ENCODE measurements around the gene MRPL1.
"Not testable (repeated sequence)": the region's sequence is repeated elsewhere in the genome, so short reads cannot be mapped to it uniquely, and the experiment has no call there.

The MRPL1 gene

GRCh38 chr4:77833126-77833724 lies 29.4 kb upstream of the MRPL1 start:
- no peak for DNase-seq
- H3K4me1 Mint-ChIP-seq (ENCODE audit: low read depth), result peaks cover 14% of the 10 kb centered on the region
- no peaks in the 10 kb centered on the region for H3K9me3 Mint-ChIP-seq
- H3K36me3 Mint-ChIP-seq (ENCODE audit: low read depth), result no peaks in the 10 kb centered on the region
- no peak overlapping the region for H3K4me3 Mint-ChIP-seq
- no peaks in the 10 kb centered on the region for H3K27me3 Mint-ChIP-seq
- H3K27ac Mint-ChIP-seq, result no peak overlapping the region

- H3K27ac Mint-ChIP-seq, result no peak overlapping the region
- H3K4me3 Mint-ChIP-seq, result no peak overlapping the region
- no peak for DNase-seq
These were observed 28.2 kb upstream of the MRPL1 start for GRCh38 chr4:77834403-77834802.

GRCh38 chr4:77843628-77844027 lies 19.0 kb upstream of the MRPL1 start:
- no peak for DNase-seq
- Mint-ChIP-seq H3K36me3 (ENCODE audit: low read depth) (no peaks in the 10 kb centered on the region), H3K4me3 (no peak overlapping the region), H3K27me3 (no peaks in the 10 kb centered on the region), H3K27ac (peak overlapping the region; percentile 80), H3K9me3 (peaks cover 2% of the 10 kb centered on the region), H3K4me1 (ENCODE audit: low read depth) (peaks cover 28% of the 10 kb centered on the region)

More at GRCh38 chr4:77834403-77834802, 28.2 kb upstream of the MRPL1 start:
- no peaks in the 10 kb centered on the region for H3K9me3 Mint-ChIP-seq
- H3K4me1 Mint-ChIP-seq (ENCODE audit: low read depth), result peaks cover 10% of the 10 kb centered on the region
- H3K36me3 Mint-ChIP-seq (ENCODE audit: low read depth), result no peaks in the 10 kb centered on the region
- H3K27me3 Mint-ChIP-seq, result no peaks in the 10 kb centered on the region

GRCh38 chr4:77844363-77844762 lies 18.3 kb upstream of the MRPL1 start:
- Mint-ChIP-seq H3K27me3 (no peaks in the 10 kb centered on the region), H3K4me3 (no peak overlapping the region), H3K27ac (peak overlapping the region; percentile 80), H3K9me3 (peaks cover 2% of the 10 kb centered on the region), H3K4me1 (ENCODE audit: low read depth) (peaks cover 28% of the 10 kb centered on the region), H3K36me3 (ENCODE audit: low read depth) (no peaks in the 10 kb centered on the region)
- no peak for DNase-seq

- H3K36me3 Mint-ChIP-seq (ENCODE audit: low read depth), result no peaks in the 10 kb centered on the region
- peaks cover 28% of the 10 kb centered on the region for H3K4me1 Mint-ChIP-seq (ENCODE audit: low read depth)
- H3K4me3 Mint-ChIP-seq, result peak overlapping the region; percentile 20
- no peaks in the 10 kb centered on the region for H3K27me3 Mint-ChIP-seq
- DNase-seq, result no peak
- H3K9me3 Mint-ChIP-seq, result peaks cover 2% of the 10 kb centered on the region
- peak overlapping the region; percentile 73 for H3K27ac Mint-ChIP-seq
These were observed 17.2 kb upstream of the MRPL1 start for GRCh38 chr4:77845400-77845799.

GRCh38 chr4:77845929-77846328 lies 16.7 kb upstream of the MRPL1 start:
- Mint-ChIP-seq H3K9me3 (peaks cover 2% of the 10 kb centered on the region), H3K27ac (peak overlapping the region; percentile 73), H3K4me3 (no peak overlapping the region), H3K4me1 (ENCODE audit: low read depth) (peaks cover 28% of the 10 kb centered on the region), H3K36me3 (ENCODE audit: low read depth) (no peaks in the 10 kb centered on the region), H3K27me3 (no peaks in the 10 kb centered on the region)
- DNase-seq, result no peak

- DNase-seq, result no peak
- H3K27ac Mint-ChIP-seq, result no peak overlapping the region
- H3K9me3 Mint-ChIP-seq, result peaks cover 2% of the 10 kb centered on the region
- H3K4me1 Mint-ChIP-seq (ENCODE audit: low read depth), result peaks cover 37% of the 10 kb centered on the region
- no peaks in the 10 kb centered on the region for H3K36me3 Mint-ChIP-seq (ENCODE audit: low read depth)
- no peak overlapping the region for H3K4me3 Mint-ChIP-seq
- no peaks in the 10 kb centered on the region for H3K27me3 Mint-ChIP-seq
These were observed 14.1 kb upstream of the MRPL1 start for GRCh38 chr4:77848508-77848907.

- no peak for DNase-seq
- Mint-ChIP-seq H3K36me3 (ENCODE audit: low read depth) (no peaks in the 10 kb centered on the region), H3K4me1 (ENCODE audit: low read depth) (peaks cover 37% of the 10 kb centered on the region), H3K9me3 (peaks cover 2% of the 10 kb centered on the region), H3K27ac (no peak overlapping the region), H3K4me3 (no peak overlapping the region), H3K27me3 (no peaks in the 10 kb centered on the region)
These were observed 13.2 kb upstream of the MRPL1 start for GRCh38 chr4:77849278-77849965.

- DNase-seq, result peak; percentile 63
- peak overlapping the region; percentile 98 for H3K27ac Mint-ChIP-seq
- H3K36me3 Mint-ChIP-seq (ENCODE audit: low read depth), result no peaks in the 10 kb centered on the region
- no peaks in the 10 kb centered on the region for H3K9me3 Mint-ChIP-seq
- peaks cover 59% of the 10 kb centered on the region for H3K4me1 Mint-ChIP-seq (ENCODE audit: low read depth)
- H3K4me3 Mint-ChIP-seq, result peak overlapping the region; percentile 72
- no peaks in the 10 kb centered on the region for H3K27me3 Mint-ChIP-seq
These were observed 9.6 kb upstream of the MRPL1 start for GRCh38 chr4:77852892-77853495.

- H3K9me3 Mint-ChIP-seq, result no peaks in the 10 kb centered on the region
- peaks cover 71% of the 10 kb centered on the region for H3K4me1 Mint-ChIP-seq (ENCODE audit: low read depth)
- no peak for DNase-seq
- peak overlapping the region; percentile 98 for H3K27ac Mint-ChIP-seq
- no peaks in the 10 kb centered on the region for H3K36me3 Mint-ChIP-seq (ENCODE audit: low read depth)
- no peaks in the 10 kb centered on the region for H3K27me3 Mint-ChIP-seq
- H3K4me3 Mint-ChIP-seq, result peak overlapping the region; percentile 72
These were observed 8.1 kb upstream of the MRPL1 start for GRCh38 chr4:77854431-77855111.

- peak overlapping the region; percentile 64 for H3K4me3 Mint-ChIP-seq
- H3K4me1 Mint-ChIP-seq (ENCODE audit: low read depth), result peaks cover 85% of the 10 kb centered on the region
- H3K27me3 Mint-ChIP-seq, result no peaks in the 10 kb centered on the region
- H3K27ac Mint-ChIP-seq, result peak overlapping the region; percentile 90
- H3K36me3 Mint-ChIP-seq (ENCODE audit: low read depth), result no peaks in the 10 kb centered on the region
- H3K9me3 Mint-ChIP-seq, result no peaks in the 10 kb centered on the region
- DNase-seq, result no peak
These were observed 6.5 kb upstream of the MRPL1 start for GRCh38 chr4:77856152-77856551.

- DNase-seq, result no peak
- H3K36me3 Mint-ChIP-seq (ENCODE audit: low read depth), result peaks cover 21% of the 10 kb centered on the region
- H3K4me3 Mint-ChIP-seq, result no peak overlapping the region
- H3K9me3 Mint-ChIP-seq, result no peaks in the 10 kb centered on the region
- peaks cover 75% of the 10 kb centered on the region for H3K4me1 Mint-ChIP-seq (ENCODE audit: low read depth)
- no peaks in the 10 kb centered on the region for H3K27me3 Mint-ChIP-seq
- peak overlapping the region; percentile 67 for H3K27ac Mint-ChIP-seq
These were observed 3.4 kb upstream of the MRPL1 start for GRCh38 chr4:77859256-77859655.

- no peak for DNase-seq
- peak overlapping the region; percentile 95 for H3K4me3 Mint-ChIP-seq
- no peaks in the 10 kb centered on the region for H3K27me3 Mint-ChIP-seq
- peak overlapping the region; percentile 99 for H3K27ac Mint-ChIP-seq
- H3K36me3 Mint-ChIP-seq (ENCODE audit: low read depth), result peaks cover 41% of the 10 kb centered on the region
- H3K9me3 Mint-ChIP-seq, result no peaks in the 10 kb centered on the region
- peaks cover 73% of the 10 kb centered on the region for H3K4me1 Mint-ChIP-seq (ENCODE audit: low read depth)
These were observed 1.1 kb upstream of the MRPL1 start for GRCh38 chr4:77861495-77861894.

GRCh38 chr4:77863341-77863740 lies 711 bp downstream of the MRPL1 start:
- Mint-ChIP-seq H3K4me1 (ENCODE audit: low read depth) (peaks cover 67% of the 10 kb centered on the region), H3K4me3 (peak overlapping the region; percentile 95), H3K27ac (peak overlapping the region; percentile 99), H3K36me3 (ENCODE audit: low read depth) (peaks cover 56% of the 10 kb centered on the region)
- not testable (repeated sequence) for H3K9me3 Mint-ChIP-seq, DNase-seq, H3K27me3 Mint-ChIP-seq

- peaks cover 69% of the 10 kb centered on the region for H3K4me1 Mint-ChIP-seq (ENCODE audit: low read depth)
- H3K27me3 Mint-ChIP-seq, result no peaks in the 10 kb centered on the region
- no peaks in the 10 kb centered on the region for H3K9me3 Mint-ChIP-seq
- no peak overlapping the region for H3K4me3 Mint-ChIP-seq
- H3K36me3 Mint-ChIP-seq (ENCODE audit: low read depth), result peaks cover 73% of the 10 kb centered on the region
- H3K27ac Mint-ChIP-seq, result peak overlapping the region; percentile 67
- DNase-seq, result no peak
These were observed 2.6 kb downstream of the MRPL1 start for GRCh38 chr4:77865259-77865658.
